SIG-M5 treated with dmso at 0.1 percent for 504 hours (cell line): ENCODE data around the gene WNT9A.
"Not testable (repeated sequence)": the region's sequence is repeated elsewhere in the genome, so short reads cannot be mapped to it uniquely, and the experiment has no call there.

ENCODE experiments used
- DNase-seq: peaks from one replicate; lab custom pipeline; 2025; ENCODE audit not compliant: unreplicated experiment; lab: John Stamatoyannopoulos, UW

The WNT9A gene

GRCh38 chr1:227913764-227914721, 33.7 kb downstream of the WNT9A start:
- DNase-seq: no peak

GRCh38 chr1:227913396-227913763, 34.4 kb downstream of the WNT9A start:
- no peak for DNase-seq

- DNase-seq: no peak
Observed at GRCh38 chr1:227912866-227913265, 34.9 kb downstream of the WNT9A start.

- no peak for DNase-seq
Observed at GRCh38 chr1:227911376-227911775, 36.4 kb downstream of the WNT9A start.

GRCh38 chr1:227910511-227911153, 37.1 kb downstream of the WNT9A start:
- DNase-seq: no peak

GRCh38 chr1:227909923-227910328, 37.8 kb downstream of the WNT9A start:
- not testable (repeated sequence) for DNase-seq

GRCh38 chr1:227909188-227909587, 38.5 kb downstream of the WNT9A start:
- no peak for DNase-seq

- no peak for DNase-seq
Observed at GRCh38 chr1:227908359-227908758, 39.4 kb downstream of the WNT9A start.

GRCh38 chr1:227907439-227908015, 40.2 kb downstream of the WNT9A start:
- DNase-seq: no peak

- no peak for DNase-seq
Observed at GRCh38 chr1:227906550-227907071, 41.1 kb downstream of the WNT9A start.

- no peak for DNase-seq
Observed at GRCh38 chr1:227905573-227906487, 41.9 kb downstream of the WNT9A start.

- DNase-seq: no peak
Observed at GRCh38 chr1:227904541-227905335, 43.0 kb downstream of the WNT9A start.

GRCh38 chr1:227903614-227904501, 43.9 kb downstream of the WNT9A start:
- no peak for DNase-seq

- DNase-seq: no peak
Observed at GRCh38 chr1:227903061-227903521, 44.6 kb downstream of the WNT9A start.

GRCh38 chr1:227902641-227902990, 45.1 kb downstream of the WNT9A start:
- no peak for DNase-seq

- DNase-seq: no peak
Observed at GRCh38 chr1:227901906-227902640, 45.7 kb downstream of the WNT9A start.

GRCh38 chr1:227901239-227901905, 46.4 kb downstream of the WNT9A start:
- DNase-seq: no peak
